Measurements from ENCODE around the gene CNEP1R1. TPM values are rescaled to one million over a fixed set of nuclear protein-coding genes. Genes with fewer than 3 reads are reported as not detected.
"Not testable (repeated sequence)": the region's sequence is repeated elsewhere in the genome, so short reads cannot be mapped to it uniquely, and the experiment has no call there.

CNEP1R1 gene, protein sequence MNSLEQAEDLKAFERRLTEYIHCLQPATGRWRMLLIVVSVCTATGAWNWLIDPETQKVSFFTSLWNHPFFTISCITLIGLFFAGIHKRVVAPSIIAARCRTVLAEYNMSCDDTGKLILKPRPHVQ
- 29.4 and 46.4 TPM in 2 replicates for total RNA-seq

- peak; percentile 90 for DNase-seq (ENCODE audit: low read depth)
Measured at GRCh38 chr16:50024684-50025536, at the start of gene CNEP1R1. Gene CNEP1R1 (plus strand): TSS chr16:50025225. CDS start chr16:50025316, 91 bp downstream.

DNA sequence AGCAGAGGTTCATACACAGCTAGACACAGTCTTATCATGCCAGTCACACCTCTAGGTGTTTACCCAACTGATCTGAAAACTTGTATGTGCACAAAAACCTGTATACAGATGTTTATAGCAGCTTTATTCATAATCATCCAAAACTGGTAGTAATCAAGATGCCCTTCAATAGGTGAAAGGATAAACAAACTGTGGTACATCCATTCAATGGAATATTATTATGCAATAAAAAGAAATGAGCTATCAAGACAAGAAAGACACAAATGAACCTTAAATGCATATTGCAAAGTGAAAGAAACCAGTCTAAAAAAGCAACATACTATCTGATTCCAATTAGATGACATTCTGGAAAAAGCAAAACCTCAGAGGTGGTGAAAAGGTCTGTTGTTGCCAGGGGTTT, 47.6 kb upstream of the CNEP1R1 start:
- no peak for DNase-seq (ENCODE audit: low read depth)

- DNase-seq (ENCODE audit: low read depth) = no peak
Measured at GRCh38 chr16:49978569-49979326, 46.3 kb upstream of the CNEP1R1 start.

DNA sequence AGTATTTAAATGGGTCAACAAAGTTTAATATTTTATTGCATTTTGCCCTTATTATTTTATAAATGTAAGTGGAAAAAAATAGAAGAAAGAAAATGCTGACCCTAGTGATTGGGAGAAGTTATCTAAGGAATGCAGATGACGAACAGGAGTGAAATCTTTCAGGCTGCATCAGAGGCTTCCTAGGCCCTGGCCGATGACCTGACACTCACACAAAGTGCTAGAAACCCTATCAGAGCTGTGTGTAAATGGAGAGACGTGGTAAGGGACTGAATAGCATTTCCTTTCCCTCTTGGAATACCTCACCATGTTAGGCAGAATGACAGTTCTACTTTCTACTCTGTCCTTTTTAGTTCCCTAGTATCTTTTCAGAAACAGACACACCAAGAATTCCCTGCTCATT, 44.9 kb upstream of the CNEP1R1 start:
- no peak for DNase-seq (ENCODE audit: low read depth)

DNA sequence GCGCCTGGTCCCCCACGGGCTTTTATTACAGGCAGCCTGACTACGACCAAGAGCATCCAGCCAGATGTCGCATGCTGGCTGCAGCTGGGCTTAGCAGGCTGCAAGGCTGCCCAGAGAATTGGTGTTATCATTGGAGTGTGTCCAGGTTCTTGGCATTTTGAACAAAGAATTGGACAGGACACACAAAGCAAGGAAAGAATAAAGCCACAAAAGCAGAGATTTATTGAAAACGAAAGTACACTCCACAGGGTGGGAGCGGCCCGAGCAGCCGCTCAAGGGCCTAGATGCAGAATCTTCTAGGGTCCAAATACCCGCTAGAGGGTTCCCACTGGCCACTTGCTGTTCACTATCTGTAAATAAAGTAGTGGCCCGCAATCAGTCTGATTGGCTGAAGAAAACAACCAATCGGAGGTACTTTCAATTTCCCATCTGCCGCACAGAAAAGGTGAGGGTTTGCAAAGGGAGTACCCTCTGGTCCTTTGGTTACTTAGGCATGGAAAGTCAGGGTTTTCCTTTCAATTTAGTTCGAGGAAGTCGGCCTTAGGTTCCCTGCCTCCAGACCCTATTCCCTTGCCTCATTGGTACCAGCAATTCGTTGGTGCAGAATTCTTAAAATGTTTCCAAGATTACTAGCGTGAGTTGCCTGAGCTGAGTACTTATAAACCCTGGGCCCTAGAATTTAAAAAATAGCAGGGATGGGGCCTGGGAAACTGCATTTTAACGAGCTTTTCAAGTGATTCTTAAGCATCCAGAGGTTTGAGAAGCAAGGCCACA, 38.5 kb upstream of the CNEP1R1 start:
- no peak for DNase-seq (ENCODE audit: low read depth)

DNA sequence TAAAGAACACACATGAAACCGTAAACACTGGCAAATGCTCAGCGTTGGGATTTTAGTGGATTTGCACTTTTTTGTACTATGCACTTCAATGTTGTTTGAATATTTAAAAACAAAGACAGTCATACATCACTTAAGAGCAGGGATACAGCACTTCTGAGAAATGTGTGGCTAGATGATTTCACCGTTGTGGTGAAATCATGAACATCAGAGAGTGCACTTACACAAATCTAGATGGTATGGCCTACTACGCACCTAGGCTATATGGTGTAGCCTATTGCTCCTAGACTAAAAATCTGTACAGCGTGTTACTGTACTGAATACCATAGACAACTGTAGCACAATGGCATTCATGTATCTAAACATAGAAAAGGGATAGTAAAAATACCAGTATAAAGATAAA, 37.6 kb upstream of the CNEP1R1 start:
- no peak for DNase-seq (ENCODE audit: low read depth)

DNA sequence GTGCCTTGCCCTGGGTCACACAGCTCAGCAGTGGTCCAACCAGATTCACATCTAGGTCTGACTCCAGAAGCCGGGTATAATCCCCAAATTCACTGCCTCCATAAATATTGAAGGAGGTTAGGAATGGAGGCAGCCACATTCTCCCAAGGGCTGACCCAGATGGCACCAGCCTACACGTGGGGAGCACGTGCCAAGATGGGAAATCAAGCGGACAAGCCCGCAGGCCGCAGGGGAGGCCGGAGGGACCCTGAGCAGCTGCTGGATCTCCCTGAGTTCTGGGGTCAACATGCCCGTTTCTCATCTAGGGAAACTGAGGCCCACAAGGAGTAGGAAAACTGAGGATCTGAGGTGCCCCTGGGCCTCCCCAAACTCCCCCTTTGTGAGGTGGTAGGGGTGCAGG, 32.2 kb upstream of the CNEP1R1 start:
- no peak for DNase-seq (ENCODE audit: low read depth)

DNA sequence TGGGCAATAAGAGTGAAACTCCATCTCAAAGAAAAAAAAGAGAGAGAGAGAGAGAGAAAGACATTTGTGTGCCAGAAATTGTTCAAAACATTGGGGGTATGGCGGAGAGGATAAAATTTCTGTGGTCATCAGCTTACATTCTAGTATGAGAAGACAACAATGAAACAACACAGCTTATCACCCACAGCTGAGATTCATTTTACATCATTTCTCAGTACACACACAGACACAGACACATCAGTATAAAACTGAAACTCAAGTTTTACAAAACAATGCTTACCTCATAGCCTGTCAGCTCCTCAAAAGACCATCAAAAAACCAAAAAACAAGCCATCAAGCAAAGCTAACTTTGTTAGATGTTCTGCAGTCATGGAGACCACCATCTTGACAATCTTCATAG, 31.4 kb upstream of the CNEP1R1 start:
- no peak for DNase-seq (ENCODE audit: low read depth)

GRCh38 chr16:49994006-49994405, 31.0 kb upstream of the CNEP1R1 start:
- no peak for DNase-seq (ENCODE audit: low read depth)

GRCh38 chr16:49995720-49996119, 29.3 kb upstream of the CNEP1R1 start:
- no peak for DNase-seq (ENCODE audit: low read depth)

GRCh38 chr16:49997721-49998251, 27.2 kb upstream of the CNEP1R1 start:
- DNase-seq (ENCODE audit: low read depth) = no peak

- no peak for DNase-seq (ENCODE audit: low read depth)
Measured at GRCh38 chr16:49998991-49999390, 26.0 kb upstream of the CNEP1R1 start.

DNA sequence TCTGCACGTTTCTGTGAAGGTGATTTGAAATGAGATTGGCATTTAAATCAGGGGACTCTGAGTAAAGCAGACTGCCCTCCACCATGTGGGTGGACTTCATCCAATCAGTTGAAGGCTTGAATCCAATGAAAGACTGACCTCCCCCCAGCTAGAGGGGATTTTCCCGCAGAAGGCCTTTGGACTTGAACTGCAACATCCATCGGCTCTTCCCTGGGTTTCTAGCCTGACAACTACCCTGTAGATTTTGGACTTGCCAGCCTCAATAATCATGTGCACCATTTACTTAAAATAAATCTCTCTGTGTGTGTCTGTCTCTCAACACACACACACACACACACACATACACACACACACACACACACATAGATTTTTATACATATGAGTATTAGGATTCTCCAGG, 23.9 kb upstream of the CNEP1R1 start:
- DNase-seq (ENCODE audit: low read depth) = no peak

DNA sequence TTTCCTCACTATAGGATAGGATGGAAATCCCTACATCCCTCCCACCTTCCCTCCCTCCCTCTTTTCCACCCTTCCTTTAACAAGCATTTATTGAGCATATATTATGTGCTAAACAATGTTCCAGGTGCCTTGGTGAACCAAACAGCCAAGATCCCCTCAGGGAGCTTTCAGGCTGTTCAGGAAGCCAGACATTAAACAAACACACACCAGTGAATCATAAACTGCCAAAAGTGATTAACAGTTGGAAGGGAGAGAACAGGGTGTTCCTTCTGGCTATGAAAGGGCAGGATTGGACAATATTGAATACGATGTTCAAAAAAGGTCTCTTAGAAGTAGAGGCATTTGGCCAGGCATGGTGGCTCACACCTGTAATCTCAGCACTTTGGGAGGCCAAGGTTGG, 22.8 kb upstream of the CNEP1R1 start:
- DNase-seq (ENCODE audit: low read depth) = peak; percentile 5

- no peak for DNase-seq (ENCODE audit: low read depth)
Measured at GRCh38 chr16:50004239-50004638, 20.8 kb upstream of the CNEP1R1 start.

DNA sequence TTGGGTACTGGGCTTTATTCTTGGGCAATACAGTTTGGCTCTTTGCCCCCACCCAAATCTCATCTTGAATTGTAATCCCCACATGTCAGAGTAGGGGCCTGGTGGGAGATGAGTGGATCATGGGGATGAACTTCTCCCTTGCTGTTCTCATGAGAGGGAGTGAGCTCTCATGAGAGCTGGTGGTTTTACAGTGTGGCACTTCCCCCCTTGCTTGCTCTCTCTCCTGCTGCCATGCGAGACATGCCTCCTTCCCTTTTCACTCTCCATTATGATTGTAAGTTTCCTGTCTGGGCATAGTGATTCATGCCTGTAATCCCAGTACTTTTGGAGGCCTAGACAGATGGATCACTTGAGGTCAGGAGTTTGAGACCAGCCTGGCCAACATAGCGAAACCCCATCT, 18.1 kb upstream of the CNEP1R1 start:
- DNase-seq (ENCODE audit: low read depth) = no peak

- no peak for DNase-seq (ENCODE audit: low read depth)
Measured at GRCh38 chr16:50007744-50008143, 17.3 kb upstream of the CNEP1R1 start.

GRCh38 chr16:50010212-50010611, 14.8 kb upstream of the CNEP1R1 start:
- DNase-seq (ENCODE audit: low read depth) = no peak

GRCh38 chr16:50011707-50012106, 13.3 kb upstream of the CNEP1R1 start:
- DNase-seq (ENCODE audit: low read depth) = no peak

DNA sequence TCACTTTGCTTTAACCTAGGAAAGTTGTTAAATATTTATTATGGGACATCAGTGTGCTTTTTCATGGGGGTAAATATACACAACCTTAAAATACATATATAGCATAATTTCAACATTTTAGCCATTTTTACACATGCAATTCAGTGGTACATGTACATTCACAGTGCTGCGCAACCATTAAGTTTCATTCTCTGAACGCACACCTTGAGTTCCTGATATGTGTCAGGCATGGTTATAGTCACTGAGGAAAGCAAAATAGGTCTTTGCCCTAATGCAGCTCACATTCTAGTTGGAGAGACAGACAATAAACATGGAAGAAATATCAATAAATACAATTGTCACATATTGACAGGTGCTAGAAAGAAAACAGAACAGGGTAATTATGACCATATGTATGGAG, 12.8 kb upstream of the CNEP1R1 start:
- DNase-seq (ENCODE audit: low read depth) = no peak

DNA sequence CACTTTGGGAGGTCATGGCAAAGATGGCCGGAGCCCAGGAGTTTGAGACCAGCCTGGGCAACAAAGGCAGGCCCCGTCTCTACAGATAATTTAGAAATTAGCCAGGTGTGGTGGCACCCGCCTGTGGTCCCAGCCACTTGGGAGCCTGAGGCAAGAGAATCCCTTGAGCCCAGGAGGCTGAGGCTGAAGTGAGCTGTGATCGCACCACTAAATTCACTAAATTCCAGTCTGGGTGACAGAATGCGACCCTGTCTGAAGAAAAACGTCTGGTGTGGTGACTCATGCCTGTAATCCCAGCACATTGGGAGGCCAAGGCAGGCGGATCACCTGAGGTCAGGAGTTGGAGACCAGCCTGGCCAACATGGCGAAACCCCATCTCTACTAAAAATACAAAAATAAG, 10.8 kb upstream of the CNEP1R1 start:
- DNase-seq (ENCODE audit: low read depth) = not testable (repeated sequence)

- DNase-seq (ENCODE audit: low read depth) = no peak
Measured at GRCh38 chr16:50015631-50016030, 9.4 kb upstream of the CNEP1R1 start.

Measured in renal cortical epithelial cell (primary cell).